GM19467 (cell line): ENCODE measurements around the gene LIN7A.
"Not testable (repeated sequence)": the region's sequence is repeated elsewhere in the genome, so short reads cannot be mapped to it uniquely, and the experiment has no call there.

Experiments
- ATAC-seq: cut with Tn5 transposase; IDR thresholded peaks from one replicate; pipeline ENCODE4 v1.9.1; 2021; ENCODE audit warnings: mild to moderate bottlenecking, moderate library complexity; ENCODE audit not compliant: unreplicated experiment

LIN7A gene

GRCh38 chr12:80924437-80924836 lies 13.3 kb downstream of the LIN7A start:
- ATAC-seq = no peak

- no peak for ATAC-seq
These were observed 17.7 kb downstream of the LIN7A start for GRCh38 chr12:80920006-80920405.

GRCh38 chr12:80917651-80918050 lies 20.1 kb downstream of the LIN7A start:
- ATAC-seq = no peak

DNA sequence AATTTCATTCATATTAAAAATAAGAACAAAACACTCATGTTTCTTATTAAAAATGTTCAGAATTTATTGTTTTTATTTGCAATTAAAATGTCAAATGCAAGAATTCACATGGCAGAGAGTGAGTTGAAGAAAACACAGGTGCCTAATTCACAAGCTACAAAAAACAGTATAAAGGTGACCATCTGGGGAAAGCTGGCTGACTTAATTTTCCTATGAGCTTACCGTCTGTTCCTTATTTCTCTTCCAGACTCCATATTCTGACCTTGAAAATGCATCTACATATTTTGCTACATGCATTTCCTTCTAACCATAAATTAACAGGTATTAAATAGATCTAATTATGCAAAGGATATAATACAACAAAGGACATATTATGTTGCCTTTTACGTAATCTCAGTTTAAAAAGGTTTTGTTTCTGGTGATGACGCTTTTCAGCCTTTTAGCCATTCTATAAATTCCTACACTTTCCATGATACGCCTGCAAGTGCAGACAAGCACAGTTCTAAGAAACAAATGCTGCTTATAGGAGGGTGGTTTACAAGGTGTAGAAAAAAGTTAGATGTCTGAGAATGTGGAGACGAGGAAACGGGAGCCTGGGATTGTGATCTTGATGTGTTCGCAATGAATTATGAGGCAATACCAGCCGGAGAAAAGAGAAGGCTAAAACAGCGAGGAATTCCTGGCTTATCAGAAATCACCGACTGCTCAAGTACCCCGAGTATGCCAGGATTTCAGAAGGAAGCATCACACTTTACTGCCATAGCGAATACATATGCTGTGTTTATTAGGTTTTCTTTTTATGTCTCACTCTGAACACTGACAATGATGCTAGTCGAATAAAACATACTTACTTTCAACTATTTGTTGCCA lies 24.6 kb downstream of the LIN7A start:
- ATAC-seq = no peak

- ATAC-seq = no peak
These were observed 28.4 kb downstream of the LIN7A start for GRCh38 chr12:80909370-80909769.

GRCh38 chr12:80902711-80903110 lies 35.0 kb downstream of the LIN7A start:
- no peak for ATAC-seq

DNA sequence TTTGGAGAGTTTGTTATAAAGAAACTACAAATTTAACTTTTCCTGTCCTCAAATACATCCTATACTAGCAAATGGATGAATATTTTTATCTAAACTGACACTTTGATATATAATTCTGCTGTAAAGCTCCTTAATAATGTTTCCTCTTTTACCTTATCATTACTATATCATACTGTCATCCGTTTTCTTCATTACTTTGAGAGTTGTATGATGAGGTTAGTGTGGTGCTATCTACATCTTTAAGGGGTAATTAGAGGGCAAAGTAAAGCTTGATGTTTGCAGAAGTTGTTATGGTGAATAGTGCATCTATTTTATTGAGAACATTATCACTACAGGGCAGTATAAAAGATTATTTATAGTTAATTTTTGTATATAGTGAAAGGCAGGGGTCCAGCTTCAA lies 36.1 kb downstream of the LIN7A start:
- no peak for ATAC-seq

- no peak for ATAC-seq
These were observed 42.5 kb downstream of the LIN7A start for GRCh38 chr12:80895240-80895639.

DNA sequence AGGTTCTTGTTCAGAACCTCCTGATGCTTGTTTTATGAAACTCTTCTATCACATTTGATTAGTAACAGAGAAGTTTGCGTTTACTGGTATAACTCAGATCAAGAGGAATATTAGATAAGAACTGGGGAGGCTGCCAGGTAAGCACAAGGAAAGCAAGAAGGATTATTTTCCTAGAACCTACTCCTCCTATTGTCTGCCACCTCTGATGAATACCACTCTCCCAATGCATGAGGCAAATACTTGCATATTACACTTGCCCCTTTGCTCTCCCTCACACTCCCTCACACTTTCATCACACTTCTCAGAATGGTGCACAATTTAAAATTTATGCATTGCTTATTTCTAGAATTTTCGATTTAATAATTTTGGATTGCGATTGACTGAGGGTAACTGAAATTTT lies 43.6 kb downstream of the LIN7A start:
- ATAC-seq = no peak

GRCh38 chr12:80892597-80893445 lies 44.9 kb downstream of the LIN7A start:
- ATAC-seq = no peak

DNA sequence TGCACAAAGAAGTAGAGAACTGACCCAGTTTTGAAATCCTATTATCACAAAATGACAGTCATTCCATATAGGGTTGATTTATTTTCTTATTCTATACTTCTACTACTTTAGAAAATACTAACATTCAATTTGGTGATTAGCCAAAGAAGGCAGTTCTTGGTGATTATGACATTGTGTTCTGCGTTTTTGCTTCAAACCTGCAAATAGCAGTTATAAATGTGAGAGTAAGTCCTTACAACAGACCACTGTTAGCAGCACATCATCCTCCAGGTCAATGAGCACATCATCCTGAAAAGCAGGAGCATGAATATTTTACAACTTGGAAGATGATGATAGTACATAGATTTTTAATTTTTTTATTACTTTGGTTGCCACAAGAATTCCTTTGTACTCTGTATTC lies 53.1 kb downstream of the LIN7A start:
- ATAC-seq = no peak

- no peak for ATAC-seq
These were observed 56.6 kb downstream of the LIN7A start for GRCh38 chr12:80881106-80881505.

DNA sequence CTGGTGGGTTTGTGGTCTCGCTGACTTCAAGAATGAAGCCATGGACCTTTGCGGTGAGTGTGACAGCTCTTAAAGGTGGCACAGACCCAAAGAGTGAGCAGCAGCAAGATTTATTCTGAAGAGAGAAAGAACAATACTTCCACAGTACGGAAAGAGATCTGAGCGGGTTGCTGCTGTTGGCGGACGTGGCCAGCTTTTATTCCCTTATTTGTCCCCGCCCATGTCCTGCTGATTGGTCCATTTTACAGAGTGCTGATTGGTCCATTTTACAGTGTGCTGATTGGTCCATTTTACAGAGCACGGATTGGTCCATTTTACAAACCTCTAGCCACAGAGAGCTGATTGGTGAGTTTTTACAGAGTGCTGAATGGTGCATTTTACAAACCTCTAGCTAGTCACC lies 59.3 kb downstream of the LIN7A start:
- not testable (repeated sequence) for ATAC-seq

GRCh38 chr12:80877721-80878265 lies 59.9 kb downstream of the LIN7A start:
- ATAC-seq = no peak

DNA sequence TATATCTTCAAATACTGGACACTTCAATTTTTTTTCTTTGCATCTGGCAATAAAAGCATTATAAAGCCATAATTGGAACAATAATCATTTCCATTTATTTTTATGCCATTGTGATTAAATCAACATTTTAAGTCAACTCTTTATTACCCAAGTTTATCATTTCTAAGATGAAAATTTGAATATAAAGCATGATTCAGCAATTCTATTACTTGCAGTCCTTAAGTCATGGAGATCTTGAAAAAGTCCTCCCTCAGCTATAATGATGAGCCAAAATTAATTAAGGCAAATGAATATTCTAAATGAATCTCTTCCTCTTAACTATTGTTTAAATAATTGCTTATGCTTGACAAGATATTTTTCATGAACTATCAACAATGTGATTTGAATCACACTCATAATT lies 65.7 kb downstream of the LIN7A start:
- no peak for ATAC-seq

DNA sequence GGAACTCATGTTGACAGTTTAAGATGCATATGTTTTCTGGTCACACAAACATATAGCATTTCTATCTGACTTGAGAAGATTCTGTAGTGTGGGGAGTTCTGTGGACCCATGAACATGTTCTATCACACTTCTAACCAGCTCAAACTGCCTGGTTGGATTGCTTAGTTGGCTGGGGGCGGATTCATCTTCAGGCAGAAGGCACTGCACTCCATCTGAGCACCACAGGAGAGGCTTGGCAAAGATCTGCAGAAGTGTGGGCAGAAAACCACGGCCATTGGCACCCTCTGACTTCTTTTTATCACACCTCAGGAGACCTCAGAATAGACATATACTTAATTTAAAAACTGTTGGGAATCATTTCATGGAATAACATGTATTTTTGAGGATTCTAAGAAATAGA lies 68.5 kb downstream of the LIN7A start:
- ATAC-seq = no peak

GRCh38 chr12:80868576-80868975 lies 69.2 kb downstream of the LIN7A start:
- no peak for ATAC-seq

DNA sequence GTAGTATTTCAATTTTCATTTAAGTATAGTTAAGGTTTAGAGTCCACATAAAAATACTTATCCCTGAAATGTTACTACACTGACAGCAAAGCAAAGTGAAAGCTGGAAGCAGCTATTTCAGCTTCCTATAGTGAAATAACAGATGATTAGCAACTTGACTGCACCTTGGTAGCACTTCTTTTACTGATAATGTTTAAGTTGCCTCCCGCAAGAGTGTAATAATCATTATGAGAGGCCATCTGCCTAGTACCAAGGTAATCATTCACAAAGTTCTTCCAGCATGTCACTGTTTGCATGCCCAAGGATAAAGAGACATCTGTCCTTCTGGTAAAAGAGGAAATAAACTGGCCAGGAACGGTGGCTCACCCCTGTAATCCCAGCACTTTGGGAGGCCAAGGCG lies 69.8 kb downstream of the LIN7A start:
- ATAC-seq = no peak

DNA sequence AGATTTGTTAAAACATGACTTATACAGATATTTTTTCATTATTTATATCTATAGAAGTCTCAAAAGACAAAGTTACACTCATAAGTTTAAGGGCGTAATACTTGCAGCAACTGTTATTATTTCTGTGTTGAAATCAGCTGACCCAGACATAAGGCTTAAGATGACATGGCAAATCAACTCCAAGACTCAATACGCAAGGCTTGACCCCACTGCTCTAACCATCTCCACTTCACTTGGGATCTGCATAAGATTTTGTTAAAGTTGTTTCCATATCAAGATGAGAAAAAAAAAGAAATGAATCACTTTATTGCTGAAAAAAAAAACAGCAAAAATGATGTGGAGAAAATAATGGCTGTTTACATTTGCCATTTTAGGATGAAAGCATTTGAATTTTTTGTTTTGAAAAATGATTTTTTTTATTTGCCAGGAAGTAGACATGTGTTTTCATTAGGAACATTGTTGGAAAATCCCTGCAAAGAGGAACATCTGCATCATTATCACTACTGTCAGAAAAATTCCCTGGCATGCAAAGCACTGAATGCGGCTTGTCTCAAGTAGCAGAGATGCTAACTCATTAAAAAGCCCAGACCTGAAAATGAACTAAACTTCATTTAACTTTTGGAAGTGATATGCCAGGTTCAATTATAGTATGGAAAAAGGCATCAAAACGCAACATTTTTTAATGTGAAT lies 73.5 kb downstream of the LIN7A start:
- no peak for ATAC-seq

DNA sequence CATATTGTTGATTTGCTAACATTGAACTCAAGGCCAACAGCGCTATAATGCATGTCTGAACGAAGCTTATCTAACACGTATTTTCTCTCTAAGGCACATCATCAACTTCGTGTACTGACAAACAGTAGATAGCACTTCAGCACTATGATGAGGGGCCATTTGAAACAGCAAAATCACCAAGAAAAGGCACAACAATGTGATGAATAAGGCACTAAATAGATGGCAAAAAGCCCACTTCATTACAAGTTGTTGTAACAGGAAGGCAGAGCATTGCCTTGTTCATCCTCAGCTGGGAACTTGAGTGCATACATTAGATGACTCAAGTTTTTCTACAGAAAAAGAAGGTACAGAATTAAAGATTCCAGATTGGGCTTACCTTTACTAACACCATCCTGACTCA lies 75.2 kb downstream of the LIN7A start:
- no peak for ATAC-seq
